Measurements from ENCODE around the gene AMN.

DNA sequence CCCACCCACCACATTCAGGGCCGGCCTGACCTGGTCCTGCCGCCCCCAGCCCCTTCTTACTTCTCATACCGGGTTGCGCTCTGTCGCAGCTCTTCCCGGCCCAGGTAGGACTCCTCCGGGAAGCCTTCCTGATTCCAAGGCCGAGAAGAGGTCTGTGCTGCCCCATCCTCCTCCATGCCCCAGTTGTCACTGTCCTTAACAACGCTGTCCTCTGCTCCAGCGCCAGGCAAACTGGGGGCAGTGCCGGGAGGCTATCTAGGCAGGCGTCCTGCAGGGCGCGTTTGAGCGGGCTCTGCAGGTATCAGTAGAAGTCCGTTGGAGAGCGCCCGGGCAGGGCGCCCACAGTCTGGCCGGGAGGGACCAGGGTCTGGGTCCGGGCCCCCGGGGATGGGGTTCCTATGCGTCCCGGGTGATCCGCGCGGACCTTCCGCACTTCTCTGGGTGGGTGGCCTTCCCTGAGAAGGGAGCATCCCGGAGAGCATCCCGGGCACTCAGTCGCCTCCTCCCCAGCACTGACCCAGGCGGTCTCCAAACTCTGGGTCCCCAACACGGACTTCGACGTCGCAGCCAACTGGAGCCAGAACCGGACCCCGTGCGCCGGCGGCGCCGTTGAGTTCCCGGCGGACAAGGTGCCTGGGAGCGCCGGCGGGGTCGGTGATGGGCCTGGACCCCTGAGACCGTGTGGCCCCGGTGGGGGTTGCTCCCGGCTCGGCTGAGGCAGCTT lies 900 bp downstream of the AMN start:
- TF ChIP-seq, protein P1, sequence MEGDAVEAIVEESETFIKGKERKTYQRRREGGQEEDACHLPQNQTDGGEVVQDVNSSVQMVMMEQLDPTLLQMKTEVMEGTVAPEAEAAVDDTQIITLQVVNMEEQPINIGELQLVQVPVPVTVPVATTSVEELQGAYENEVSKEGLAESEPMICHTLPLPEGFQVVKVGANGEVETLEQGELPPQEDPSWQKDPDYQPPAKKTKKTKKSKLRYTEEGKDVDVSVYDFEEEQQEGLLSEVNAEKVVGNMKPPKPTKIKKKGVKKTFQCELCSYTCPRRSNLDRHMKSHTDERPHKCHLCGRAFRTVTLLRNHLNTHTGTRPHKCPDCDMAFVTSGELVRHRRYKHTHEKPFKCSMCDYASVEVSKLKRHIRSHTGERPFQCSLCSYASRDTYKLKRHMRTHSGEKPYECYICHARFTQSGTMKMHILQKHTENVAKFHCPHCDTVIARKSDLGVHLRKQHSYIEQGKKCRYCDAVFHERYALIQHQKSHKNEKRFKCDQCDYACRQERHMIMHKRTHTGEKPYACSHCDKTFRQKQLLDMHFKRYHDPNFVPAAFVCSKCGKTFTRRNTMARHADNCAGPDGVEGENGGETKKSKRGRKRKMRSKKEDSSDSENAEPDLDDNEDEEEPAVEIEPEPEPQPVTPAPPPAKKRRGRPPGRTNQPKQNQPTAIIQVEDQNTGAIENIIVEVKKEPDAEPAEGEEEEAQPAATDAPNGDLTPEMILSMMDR (IDR thresholded peaks at IDR 0.05; ENCODE audit: low read length): no peak
- TF ChIP-seq EZH2 (optimal IDR thresholded peaks at IDR 0.05; ENCODE audit: low read depth, low read length): no peak

Measured in MM.1S (cell line).